GM23248 (cell line): ENCODE data around the gene ANXA6.

ENCODE experiments used
- EZH2 ChIP-seq: fragments of 200-600 bp; sonication (generic); IDR thresholded peaks from 2 replicates; pipeline ENCODE4 v1.6.1; 2018; ENCODE audit warnings: antibody characterized with exemption, mild to moderate bottlenecking; ENCODE audit not compliant: insufficient read depth, poor library complexity, severe bottlenecking
- EZH2phosphoT487 ChIP-seq: fragments of 200-600 bp; sonication (generic); IDR thresholded peaks from 2 replicates; pipeline ENCODE4 v1.6.1; 2018; ENCODE audit warnings: antibody characterized with exemption, moderate library complexity, mild to moderate bottlenecking, low read depth; ENCODE audit not compliant: insufficient read depth

DNA sequence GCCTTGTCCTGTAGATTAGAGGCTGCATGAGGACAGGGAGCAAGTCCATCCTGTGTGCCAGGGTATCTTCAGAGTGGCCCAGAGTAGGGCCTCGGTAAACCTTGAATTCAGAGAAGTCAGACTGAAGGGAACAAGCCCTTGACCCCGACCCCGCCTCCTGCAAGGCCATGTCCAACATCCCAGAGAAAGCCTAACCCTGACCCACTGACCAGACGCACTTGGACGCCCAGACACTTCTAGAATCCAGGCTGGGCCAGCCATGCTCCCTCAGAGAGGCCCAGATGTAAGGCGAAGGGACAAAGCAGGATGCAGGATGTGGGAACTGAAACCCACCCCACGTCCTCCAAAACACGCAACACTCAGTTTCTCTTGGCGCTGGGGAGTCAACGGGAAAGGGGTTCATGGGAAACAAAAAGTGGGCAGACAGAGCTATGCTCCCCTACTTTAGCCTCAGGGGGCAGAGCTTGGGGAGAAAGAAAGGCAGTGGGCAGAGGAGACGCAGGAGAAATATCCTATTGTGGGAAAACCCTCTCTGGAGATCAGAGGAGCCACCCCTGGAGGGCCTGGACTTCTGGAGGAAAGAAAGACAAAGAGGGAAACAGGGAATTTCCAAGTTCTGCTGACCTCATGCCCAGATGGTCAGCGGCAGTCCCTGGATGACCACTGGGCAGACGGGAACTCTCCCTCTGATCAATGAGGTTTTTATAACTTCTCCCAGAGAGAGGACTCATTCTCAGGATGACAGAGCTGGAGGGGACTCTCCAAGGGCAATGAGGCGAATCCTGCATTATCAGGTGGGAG is 89.7 kb downstream of the ANXA6 start:
- TF ChIP-seq EZH2 (no peak), EZH2phosphoT487 (no peak)
